Measurements from ENCODE around the gene MEGF6. TPM values are rescaled to one million over a fixed set of nuclear protein-coding genes. Genes with fewer than 3 reads are reported as not detected.

The MEGF6 gene
- total RNA-seq, 1 donor from 2014 or later = 9.5 TPM

- intact Hi-C loops (cut with micrococcal nuclease) = no loop called here
- Histone ChIP-seq H3K9me3 (replicated peaks) (no peaks in the 10 kb centered on the region), H3K4me3 (no peak overlapping the region), H3K27me3 (ENCODE audit: low read depth) (peaks cover 65% of the 10 kb centered on the region), H3K4me1 (peaks cover 15% of the 10 kb centered on the region), H3K36me3 (no peaks in the 10 kb centered on the region), H3K27ac (replicated peaks) (no peak overlapping the region)
- no peak for DNase-seq
- no peak for TF ChIP-seq CTCF (IDR thresholded peaks at IDR 0.05; ENCODE audit: borderline replicate concordance)
Observed at GRCh38 chr1:3657578-3658230, 46.4 kb upstream of the MEGF6 start.

GRCh38 chr1:3657096-3657475, 45.8 kb upstream of the MEGF6 start:
- Histone ChIP-seq H3K27me3 (ENCODE audit: low read depth) (peaks cover 65% of the 10 kb centered on the region), H3K27ac (replicated peaks) (no peak overlapping the region), H3K36me3 (no peaks in the 10 kb centered on the region), H3K4me1 (peaks cover 21% of the 10 kb centered on the region), H3K4me3 (no peak overlapping the region), H3K9me3 (replicated peaks) (no peaks in the 10 kb centered on the region)
- intact Hi-C loops (cut with micrococcal nuclease) = no loop called here
- no peak for TF ChIP-seq CTCF (IDR thresholded peaks at IDR 0.05; ENCODE audit: borderline replicate concordance)
- DNase-seq = no peak

- Histone ChIP-seq H3K27me3 (ENCODE audit: low read depth) (peaks cover 67% of the 10 kb centered on the region), H3K36me3 (no peaks in the 10 kb centered on the region), H3K4me3 (no peak overlapping the region), H3K9me3 (replicated peaks) (no peaks in the 10 kb centered on the region), H3K4me1 (peaks cover 26% of the 10 kb centered on the region), H3K27ac (replicated peaks) (no peak overlapping the region)
- intact Hi-C loops (cut with micrococcal nuclease) = no loop called here
- DNase-seq = peak; percentile 9
- no peak for TF ChIP-seq CTCF (IDR thresholded peaks at IDR 0.05; ENCODE audit: borderline replicate concordance)
Observed at GRCh38 chr1:3656450-3657095, 45.3 kb upstream of the MEGF6 start.

GRCh38 chr1:3654549-3655281, 43.4 kb upstream of the MEGF6 start:
- Histone ChIP-seq H3K4me3 (no peak overlapping the region), H3K9me3 (replicated peaks) (no peaks in the 10 kb centered on the region), H3K4me1 (peaks cover 43% of the 10 kb centered on the region), H3K27me3 (ENCODE audit: low read depth) (peaks cover 82% of the 10 kb centered on the region), H3K36me3 (no peaks in the 10 kb centered on the region), H3K27ac (replicated peaks) (no peak overlapping the region)
- peak; percentile 10 for DNase-seq
- intact Hi-C loops (cut with micrococcal nuclease) = no loop called here
- no peak for TF ChIP-seq CTCF (IDR thresholded peaks at IDR 0.05; ENCODE audit: borderline replicate concordance)

GRCh38 chr1:3653286-3653618, 41.9 kb upstream of the MEGF6 start:
- peak overlapping the region; percentile 94 for H3K4me3 ChIP-seq
- peaks cover 56% of the 10 kb centered on the region for H3K4me1 ChIP-seq
- intact Hi-C loops (cut with micrococcal nuclease) = no loop called here
- H3K36me3 ChIP-seq = no peaks in the 10 kb centered on the region
- H3K9me3 ChIP-seq (replicated peaks) = no peaks in the 10 kb centered on the region
- DNase-seq = no peak
- no peak for TF ChIP-seq CTCF (IDR thresholded peaks at IDR 0.05; ENCODE audit: borderline replicate concordance)
- H3K27me3 ChIP-seq (ENCODE audit: low read depth) = peaks cover 80% of the 10 kb centered on the region
- no peak overlapping the region for H3K27ac ChIP-seq (replicated peaks)
